Fibroblast of lung (primary cell): ENCODE data around the gene SAXO1. TPM values are rescaled to one million over a fixed set of nuclear protein-coding genes. Genes with fewer than 3 reads are reported as not detected.
"Not testable (repeated sequence)": the region's sequence is repeated elsewhere in the genome, so short reads cannot be mapped to it uniquely, and the experiment has no call there.

Source experiments
- DNase-seq, 2 donors: peaks; one replicate each; pipeline versions ENCODE4 v3.0.0 to v3.0.0-alpha.2; 2010; ENCODE audit warnings: low read depth in 2 of 2
- H2AFZ ChIP-seq: 2 replicates; pipeline ENCODE4 v1.5.1; 2012; ENCODE audit warnings: low read length, control low read depth, inconsistent platforms
- H3K27ac ChIP-seq: 2 replicates; pipeline ENCODE4 v1.5.1; 2011; ENCODE audit warnings: low read length, control low read depth; ENCODE audit not compliant: insufficient read depth
- H3K27me3 ChIP-seq: 2 replicates; pipeline ENCODE4 v1.5.1; 2011; ENCODE audit warnings: mild to moderate bottlenecking, low read length; ENCODE audit not compliant: control insufficient read depth, insufficient read depth
- H3K36me3 ChIP-seq: 2 replicates; pipeline ENCODE4 v1.5.1; 2011; ENCODE audit warnings: low read length; ENCODE audit not compliant: control insufficient read depth, insufficient read depth
- H3K4me1 ChIP-seq: 2 replicates; pipeline ENCODE4 v1.5.1; 2011; ENCODE audit warnings: low read length; ENCODE audit not compliant: control insufficient read depth, insufficient read depth; ENCODE audit errors: extremely low read depth
- H3K4me2 ChIP-seq: 2 replicates; pipeline ENCODE4 v1.5.1; 2011; ENCODE audit warnings: low read length, control low read depth; ENCODE audit not compliant: insufficient read depth; ENCODE audit errors: extremely low read depth
- H3K4me3 ChIP-seq, 4 experiments: fragments of 200-600 bp in 1 of 4; sonication (generic) in 1 of 4; replicated peaks in 1 of 4; 2 replicates each; pipeline ENCODE4 v1.5.1; 2011 to 2016; ENCODE audit warnings: low read length in 4 of 4, low read depth in 3 of 4, mild to moderate bottlenecking in 3 of 4, control low read depth in 2 of 4, inconsistent platforms in 1 of 4, mixed read lengths in 1 of 4; ENCODE audit not compliant: insufficient read depth in 1 of 4; ENCODE audit errors: control extremely low read depth in 1 of 4
- H3K79me2 ChIP-seq: 2 replicates; pipeline ENCODE4 v1.5.1; 2012; ENCODE audit warnings: mild to moderate bottlenecking, low read length, inconsistent platforms; ENCODE audit not compliant: control insufficient read depth, insufficient read depth
- H3K9ac ChIP-seq: 2 replicates; pipeline ENCODE4 v1.5.1; 2011; ENCODE audit warnings: mild to moderate bottlenecking, low read length, control low read depth; ENCODE audit not compliant: insufficient read depth
- H3K9me3 ChIP-seq: 2 replicates; pipeline ENCODE4 v1.5.1; 2012; ENCODE audit warnings: low read depth, low read length; ENCODE audit not compliant: control insufficient read depth, insufficient read depth
- H4K20me1 ChIP-seq: 2 replicates; pipeline ENCODE4 v1.5.1; 2011; ENCODE audit warnings: low read length; ENCODE audit not compliant: control insufficient read depth, insufficient read depth; ENCODE audit errors: extremely low read depth
- CTCF ChIP-seq, 2 donors: IDR thresholded peaks in 1 of 2; conservative IDR thresholded peaks in 1 of 2; 1 replicate in 1 of 2; 2 replicates in 1 of 2; pipeline ENCODE4 v1.5.1; 2011 to 2012; ENCODE audit warnings: low read length in 2 of 2, control low read depth in 1 of 2, inconsistent platforms in 1 of 2, low read depth in 1 of 2, mild to moderate bottlenecking in 1 of 2
- EZH2 ChIP-seq: IDR thresholded peaks from 2 replicates; pipeline ENCODE4 v1.5.1; 2012; ENCODE audit warnings: low read length, control low read depth, mild to moderate bottlenecking; ENCODE audit errors: missing control alignments
- polyA plus RNA-seq, 2 donors: library from polyadenylated mRNA; depleted of rRNA in 1 of 2; stranded (reverse) in 1 of 2; unstranded in 1 of 2; fragments of >200 nt; gene quantifications; 2 replicates each; pipeline ENCODE4 v1.2.1, GENCODE V29; 2011 to 2012; ENCODE audit warnings: missing spikeins in 1 of 2
- total RNA-seq: library from RNA; depleted of rRNA; stranded (reverse); fragments of >200 nt; gene quantifications from 2 replicates; pipeline ENCODE4 v1.2.1, GENCODE V29; 2014

The SAXO1 gene
- total and polyA plus RNA-seq, 2 donors (not counting 1 experiment from before 2014, with no cell fraction given): 0.01 to 0.17 TPM

GRCh38 chr9:18939943-18940342 is 93.1 kb downstream of the SAXO1 start:
- no peak for TF ChIP-seq EZH2
- no peak for TF ChIP-seq CTCF (conservative IDR thresholded peaks at IDR 0.05 in 1 of 2, IDR thresholded peaks at IDR 0.05 in 1 of 2; ENCODE audit: low read depth in 1 of 2, low read length in 2 of 2)
- H3K27ac ChIP-seq: no peak overlapping the region
- peaks cover 1% of the 10 kb centered on the region for H4K20me1 ChIP-seq
- no peak overlapping the region for H3K9ac ChIP-seq
- H3K9me3 ChIP-seq: no peaks in the 10 kb centered on the region
- H3K79me2 ChIP-seq: no peaks in the 10 kb centered on the region
- H2AFZ ChIP-seq: no peak overlapping the region
- H3K4me1 ChIP-seq: no peaks in the 10 kb centered on the region
- no peak overlapping the region for H3K4me3 ChIP-seq
- no peaks in the 10 kb centered on the region for H3K36me3 ChIP-seq
- DNase-seq: no peak
- no peak overlapping the region for H3K4me2 ChIP-seq
- H3K27me3 ChIP-seq: no peaks in the 10 kb centered on the region

- Histone ChIP-seq H4K20me1 (no peaks in the 10 kb centered on the region), H3K27ac (no peak overlapping the region), H3K4me2 (no peak overlapping the region), H2AFZ (no peak overlapping the region), H3K9ac (no peak overlapping the region), H3K4me3 (no peak overlapping the region), H3K9me3 (no peaks in the 10 kb centered on the region), H3K27me3 (no peaks in the 10 kb centered on the region), H3K36me3 (no peaks in the 10 kb centered on the region), H3K79me2 (no peaks in the 10 kb centered on the region), H3K4me1 (no peaks in the 10 kb centered on the region)
- no peak for DNase-seq
- no peak for TF ChIP-seq CTCF (conservative IDR thresholded peaks at IDR 0.05 in 1 of 2, IDR thresholded peaks at IDR 0.05 in 1 of 2; ENCODE audit: low read depth in 1 of 2, low read length in 2 of 2)
- no peak for TF ChIP-seq EZH2
Measured at GRCh38 chr9:18936094-18936871, 96.7 kb downstream of the SAXO1 start.

GRCh38 chr9:18935541-18935940 is 97.5 kb downstream of the SAXO1 start:
- no peaks in the 10 kb centered on the region for H3K27me3 ChIP-seq
- H3K79me2 ChIP-seq: no peaks in the 10 kb centered on the region
- H3K4me1 ChIP-seq: no peaks in the 10 kb centered on the region
- H2AFZ ChIP-seq: no peak overlapping the region
- peak in 1 of 2 donors; percentile 25 for DNase-seq
- H3K4me3 ChIP-seq: no peak overlapping the region
- H4K20me1 ChIP-seq: no peaks in the 10 kb centered on the region
- H3K9me3 ChIP-seq: no peaks in the 10 kb centered on the region
- no peak overlapping the region for H3K4me2 ChIP-seq
- H3K27ac ChIP-seq: no peak overlapping the region
- H3K36me3 ChIP-seq: no peaks in the 10 kb centered on the region
- TF ChIP-seq CTCF (conservative IDR thresholded peaks at IDR 0.05 in 1 of 2, IDR thresholded peaks at IDR 0.05 in 1 of 2; ENCODE audit: low read depth in 1 of 2, low read length in 2 of 2) (no peak), EZH2 (no peak)
- no peak overlapping the region for H3K9ac ChIP-seq

- not testable (repeated sequence) for H3K9ac ChIP-seq, H2AFZ ChIP-seq, H3K36me3 ChIP-seq, H3K4me2 ChIP-seq, H3K4me1 ChIP-seq, DNase-seq, H3K4me3 ChIP-seq, H3K27ac ChIP-seq, H3K9me3 ChIP-seq, H4K20me1 ChIP-seq, H3K27me3 ChIP-seq, H3K79me2 ChIP-seq
Measured at GRCh38 chr9:18930611-18931010, 102.4 kb downstream of the SAXO1 start.
